Measurements from ENCODE around the gene LYSMD3. TPM values are rescaled to one million over a fixed set of nuclear protein-coding genes. Genes with fewer than 3 reads are reported as not detected.
"Not testable (repeated sequence)": the region's sequence is repeated elsewhere in the genome, so short reads cannot be mapped to it uniquely, and the experiment has no call there.

The LYSMD3 gene
- total RNA-seq (2021) (14.0 and 14.8 TPM in 2 replicates), Bru-seq, nascent RNA (percentile 78 among the genes with signal in this experiment), BruChase-seq, experiment 1, labeled RNA remaining after a 2-hour chase (percentile 92 among the genes with signal in this experiment), BruChase-seq, experiment 2, labeled RNA remaining after a 6-hour chase (percentile 74 among the genes with signal in this experiment)
- long read RNA-seq, full-length matches to known transcripts, result 28 of 37 reads
- long read RNA-seq, partial matches to known transcripts, result 2 of 37 reads
- long read RNA-seq, other reads (novel, unspliced or antisense), result 7 of 37 reads

- H3K36me3 ChIP-seq (ENCODE audit: insufficient read depth, low read length, poor library complexity, severe bottlenecking), result peaks cover 5% of the 10 kb centered on the region
- ChIA-PET CTCF (no interaction called here), POLR2A (ENCODE audit: low non-redundant PET) (no interaction called here)
- H3K4me1 ChIP-seq (ENCODE audit: insufficient read depth, low read length, poor library complexity, severe bottlenecking), result peaks cover 17% of the 10 kb centered on the region
- peak; percentile 98 for DNase-seq (ENCODE audit: low spot score)
- H3K27ac ChIP-seq (ENCODE audit: low read depth, low read length, poor library complexity, severe bottlenecking), result peak within 1 kb of the TSS; percentile 86
- no peaks in the 10 kb centered on the region for H3K9me3 ChIP-seq (ENCODE audit: low read depth, low read length, poor library complexity, severe bottlenecking)
- H3K4me3 ChIP-seq (ENCODE audit: low read depth, low read length, poor library complexity, severe bottlenecking), result peak within 1 kb of the TSS; percentile 97
- intact Hi-C loops (cut with micrococcal nuclease; ENCODE audit: unreplicated experiment), result loop anchor here (5.0 kb wide), 1 partner anchor 72 kb away; no protein-coding TSS in a partner anchor
- H3K27me3 ChIP-seq (replicated peaks; ENCODE audit: insufficient read depth, low read depth, low read length, poor library complexity), result peaks cover 3% of the 10 kb centered on the region
- BruUV-seq (replicated peaks), result no TSS peak
- TF ChIP-seq EZH2 (IDR thresholded peaks at IDR 0.05; ENCODE audit: borderline replicate concordance, low read depth, low read length, poor library complexity, severe bottlenecking), result no peak
- no peak for TF ChIP-seq CTCF (conservative IDR thresholded peaks at IDR 0.05; ENCODE audit: low read depth, low read length)
Observed at GRCh38 chr5:90529194-90529938, at the start of gene LYSMD3. TSS of gene LYSMD3 (minus strand) at chr5:90529584. CDS start at chr5:90525289, 4,295 bp downstream.

GRCh38 chr5:90576566-90576965 lies 47.2 kb upstream of the LYSMD3 start:
- H3K36me3 ChIP-seq (ENCODE audit: insufficient read depth, low read length, poor library complexity, severe bottlenecking); POLR2A ChIA-PET (ENCODE audit: low non-redundant PET); intact Hi-C loops (cut with micrococcal nuclease; ENCODE audit: unreplicated experiment); H3K9me3 ChIP-seq (ENCODE audit: low read depth, low read length, poor library complexity, severe bottlenecking); BruUV-seq (replicated peaks); H3K27me3 ChIP-seq (replicated peaks; ENCODE audit: insufficient read depth, low read depth, low read length, poor library complexity); H3K4me1 ChIP-seq (ENCODE audit: insufficient read depth, low read length, poor library complexity, severe bottlenecking); H3K4me3 ChIP-seq (ENCODE audit: low read depth, low read length, poor library complexity, severe bottlenecking); DNase-seq (ENCODE audit: low spot score); H3K27ac ChIP-seq (ENCODE audit: low read depth, low read length, poor library complexity, severe bottlenecking); CTCF ChIA-PET: not testable (repeated sequence)

GRCh38 chr5:90575712-90576111 lies 46.3 kb upstream of the LYSMD3 start:
- Histone ChIP-seq H3K36me3 (ENCODE audit: insufficient read depth, low read length, poor library complexity, severe bottlenecking) (no peaks in the 10 kb centered on the region), H3K27ac (ENCODE audit: low read depth, low read length, poor library complexity, severe bottlenecking) (no peak overlapping the region), H3K27me3 (replicated peaks; ENCODE audit: insufficient read depth, low read depth, low read length, poor library complexity) (no peaks in the 10 kb centered on the region), H3K4me1 (ENCODE audit: insufficient read depth, low read length, poor library complexity, severe bottlenecking) (no peaks in the 10 kb centered on the region), H3K9me3 (ENCODE audit: low read depth, low read length, poor library complexity, severe bottlenecking) (no peaks in the 10 kb centered on the region), H3K4me3 (ENCODE audit: low read depth, low read length, poor library complexity, severe bottlenecking) (no peak overlapping the region)
- ChIA-PET CTCF (no interaction called here), POLR2A (ENCODE audit: low non-redundant PET) (no interaction called here)
- no TSS peak for BruUV-seq (replicated peaks)
- intact Hi-C loops (cut with micrococcal nuclease; ENCODE audit: unreplicated experiment), result no loop called here
- no peak for DNase-seq (ENCODE audit: low spot score)
- no peak for TF ChIP-seq EZH2 (IDR thresholded peaks at IDR 0.05; ENCODE audit: borderline replicate concordance, low read depth, low read length, poor library complexity, severe bottlenecking)
- no peak for TF ChIP-seq CTCF (conservative IDR thresholded peaks at IDR 0.05; ENCODE audit: low read depth, low read length)
